ENCODE data around the gene BASP1.

The BASP1 gene

DNA sequence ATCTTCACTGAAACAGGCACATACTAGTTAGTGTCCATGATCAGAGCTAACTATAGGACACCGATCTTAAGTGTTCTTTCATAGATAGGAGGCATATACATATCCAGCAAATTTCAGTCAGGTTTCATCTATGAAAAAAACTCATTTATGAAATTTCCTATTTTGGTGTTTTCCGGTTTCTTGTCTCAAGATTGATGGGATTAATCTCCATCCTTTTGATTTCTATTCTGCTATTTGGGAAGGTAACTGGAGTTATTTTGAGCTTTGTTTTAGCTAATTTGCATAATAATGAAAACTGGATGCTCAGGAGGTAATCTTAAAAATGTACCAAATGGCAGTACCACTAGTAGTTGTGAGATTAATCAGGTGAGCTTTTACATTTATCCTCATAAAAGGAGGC, 62.1 kb downstream of the BASP1 start:
- Histone ChIP-seq H3K27me3 (ENCODE audit: low read depth, low read length) (no peaks in the 10 kb centered on the region), H3K27ac (ENCODE audit: low read length) (no peak overlapping the region), H3K4me1 (ENCODE audit: control insufficient read depth in 1 of 2, insufficient read depth in 2 of 2, low read length in 2 of 2) (no peaks in the 10 kb centered on the region), H3K9me3 (ENCODE audit: control insufficient read depth in 1 of 2, low read length in 2 of 2) (no peaks in the 10 kb centered on the region), H3K4me3 (ENCODE audit: low read depth in 1 of 2, low read length in 2 of 2) (no peak overlapping the region), H3K36me3 (ENCODE audit: control insufficient read depth in 1 of 2, insufficient read depth in 2 of 2, low read length in 2 of 2) (no peaks in the 10 kb centered on the region)

- no peak overlapping the region for H3K4me3 ChIP-seq (ENCODE audit: low read depth in 1 of 2, low read length in 2 of 2)
- H3K36me3 ChIP-seq (ENCODE audit: control insufficient read depth in 1 of 2, insufficient read depth in 2 of 2, low read length in 2 of 2): no peaks in the 10 kb centered on the region
- H3K27me3 ChIP-seq (ENCODE audit: low read depth, low read length): no peaks in the 10 kb centered on the region
- H3K27ac ChIP-seq (ENCODE audit: low read length): no peak overlapping the region
- no peaks in the 10 kb centered on the region for H3K4me1 ChIP-seq (ENCODE audit: control insufficient read depth in 1 of 2, insufficient read depth in 2 of 2, low read length in 2 of 2)
- no peaks in the 10 kb centered on the region for H3K9me3 ChIP-seq (ENCODE audit: control insufficient read depth in 1 of 2, low read length in 2 of 2)
These were observed 65.1 kb downstream of the BASP1 start for GRCh38 chr5:17282283-17283120.

DNA sequence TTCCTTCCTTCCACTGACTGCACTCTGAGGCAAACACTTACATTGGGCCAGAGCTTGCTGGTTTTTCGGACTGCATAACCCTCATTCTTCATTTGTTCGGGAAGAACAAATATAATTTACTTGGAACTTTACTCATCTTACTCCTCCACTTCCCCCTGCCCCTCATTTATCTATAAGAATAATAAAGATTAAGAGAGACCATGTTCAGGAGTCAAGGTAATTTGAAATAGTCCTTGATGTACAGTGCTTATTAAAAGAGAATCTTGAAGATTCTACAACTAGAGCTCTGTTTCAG, 65.6 kb downstream of the BASP1 start:
- H3K9me3 ChIP-seq (ENCODE audit: control insufficient read depth in 1 of 2, low read length in 2 of 2): no peaks in the 10 kb centered on the region
- H3K27ac ChIP-seq (ENCODE audit: low read length): no peak overlapping the region
- H3K27me3 ChIP-seq (ENCODE audit: low read depth, low read length): no peaks in the 10 kb centered on the region
- no peaks in the 10 kb centered on the region for H3K36me3 ChIP-seq (ENCODE audit: control insufficient read depth in 1 of 2, insufficient read depth in 2 of 2, low read length in 2 of 2)
- H3K4me3 ChIP-seq (ENCODE audit: low read depth in 1 of 2, low read length in 2 of 2): no peak overlapping the region
- no peaks in the 10 kb centered on the region for H3K4me1 ChIP-seq (ENCODE audit: control insufficient read depth in 1 of 2, insufficient read depth in 2 of 2, low read length in 2 of 2)

- no peaks in the 10 kb centered on the region for H3K4me1 ChIP-seq (ENCODE audit: control insufficient read depth in 1 of 2, insufficient read depth in 2 of 2, low read length in 2 of 2)
- H3K27me3 ChIP-seq (ENCODE audit: low read depth, low read length): no peaks in the 10 kb centered on the region
- H3K9me3 ChIP-seq (ENCODE audit: control insufficient read depth in 1 of 2, low read length in 2 of 2): no peaks in the 10 kb centered on the region
- no peaks in the 10 kb centered on the region for H3K36me3 ChIP-seq (ENCODE audit: control insufficient read depth in 1 of 2, insufficient read depth in 2 of 2, low read length in 2 of 2)
- H3K4me3 ChIP-seq (ENCODE audit: low read depth in 1 of 2, low read length in 2 of 2): no peak overlapping the region
- no peak overlapping the region for H3K27ac ChIP-seq (ENCODE audit: low read length)
These were observed 70.2 kb downstream of the BASP1 start for GRCh38 chr5:17287501-17288155.

- no peaks in the 10 kb centered on the region for H3K9me3 ChIP-seq (ENCODE audit: control insufficient read depth in 1 of 2, low read length in 2 of 2)
- no peak overlapping the region for H3K27ac ChIP-seq (ENCODE audit: low read length)
- no peaks in the 10 kb centered on the region for H3K27me3 ChIP-seq (ENCODE audit: low read depth, low read length)
- H3K4me1 ChIP-seq (ENCODE audit: control insufficient read depth in 1 of 2, insufficient read depth in 2 of 2, low read length in 2 of 2): no peaks in the 10 kb centered on the region
- H3K4me3 ChIP-seq (ENCODE audit: low read depth in 1 of 2, low read length in 2 of 2): no peak overlapping the region
- H3K36me3 ChIP-seq (ENCODE audit: control insufficient read depth in 1 of 2, insufficient read depth in 2 of 2, low read length in 2 of 2): no peaks in the 10 kb centered on the region
These were observed 71.1 kb downstream of the BASP1 start for GRCh38 chr5:17288570-17288969.

- Histone ChIP-seq H3K27me3 (ENCODE audit: low read depth, low read length) (no peaks in the 10 kb centered on the region), H3K4me1 (ENCODE audit: control insufficient read depth in 1 of 2, insufficient read depth in 2 of 2, low read length in 2 of 2) (no peaks in the 10 kb centered on the region), H3K9me3 (ENCODE audit: control insufficient read depth in 1 of 2, low read length in 2 of 2) (no peaks in the 10 kb centered on the region), H3K27ac (ENCODE audit: low read length) (no peak overlapping the region), H3K36me3 (ENCODE audit: control insufficient read depth in 1 of 2, insufficient read depth in 2 of 2, low read length in 2 of 2) (no peaks in the 10 kb centered on the region), H3K4me3 (ENCODE audit: low read depth in 1 of 2, low read length in 2 of 2) (no peak overlapping the region)
These were observed 72.5 kb downstream of the BASP1 start for GRCh38 chr5:17289681-17290539.

DNA sequence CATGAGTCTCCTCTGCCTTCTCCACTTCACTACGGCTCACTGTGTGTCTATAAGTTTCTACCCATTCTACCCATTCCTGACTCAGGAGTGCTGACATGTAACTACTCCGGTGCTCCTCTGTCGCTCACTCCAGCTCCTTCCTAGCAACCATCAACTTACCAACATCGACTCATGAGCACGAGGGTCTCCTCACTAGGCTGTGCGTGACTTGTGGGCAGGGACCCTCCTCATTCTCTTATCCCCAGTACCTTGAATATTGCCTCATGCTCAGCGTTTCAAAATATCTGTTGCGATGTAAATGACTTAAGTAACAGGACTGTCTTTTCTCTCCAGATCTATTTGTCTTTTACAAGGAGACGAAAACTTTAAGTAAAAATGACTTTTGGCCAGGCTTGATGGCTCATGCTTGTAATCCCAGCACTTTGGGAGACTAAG, 73.1 kb downstream of the BASP1 start:
- H3K27me3 ChIP-seq (ENCODE audit: low read depth, low read length): no peaks in the 10 kb centered on the region
- H3K36me3 ChIP-seq (ENCODE audit: control insufficient read depth in 1 of 2, insufficient read depth in 2 of 2, low read length in 2 of 2): no peaks in the 10 kb centered on the region
- H3K9me3 ChIP-seq (ENCODE audit: control insufficient read depth in 1 of 2, low read length in 2 of 2): no peaks in the 10 kb centered on the region
- H3K4me1 ChIP-seq (ENCODE audit: control insufficient read depth in 1 of 2, insufficient read depth in 2 of 2, low read length in 2 of 2): no peaks in the 10 kb centered on the region
- no peak overlapping the region for H3K4me3 ChIP-seq (ENCODE audit: low read depth in 1 of 2, low read length in 2 of 2)
- H3K27ac ChIP-seq (ENCODE audit: low read length): no peak overlapping the region

DNA sequence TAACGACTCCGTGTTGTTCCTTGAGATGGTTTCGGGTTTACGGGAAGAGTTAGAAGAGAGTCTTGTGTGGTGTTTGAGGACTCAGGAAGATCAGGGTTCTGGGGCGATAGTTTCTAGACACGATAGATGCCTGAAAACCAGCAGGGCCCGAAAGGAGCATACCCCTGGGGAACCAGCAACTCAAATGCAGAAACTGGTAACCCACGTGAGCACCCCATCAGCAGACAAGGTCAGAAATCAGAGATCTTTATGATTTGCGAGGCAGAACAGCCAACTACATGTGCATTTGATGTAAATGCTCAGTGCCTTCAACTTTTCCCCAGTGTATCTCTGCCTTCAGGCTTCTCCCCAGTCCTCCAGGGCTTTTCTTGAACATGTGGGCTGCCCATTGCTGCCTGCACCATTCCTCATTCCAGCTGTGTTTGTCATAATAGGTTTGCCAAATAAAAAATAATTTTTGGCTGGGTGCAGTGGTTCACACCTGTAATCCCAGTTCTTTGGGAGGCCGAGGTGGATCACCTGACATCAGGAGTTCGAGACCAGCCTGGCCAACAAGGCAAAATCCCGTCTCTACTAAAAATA, 75.1 kb downstream of the BASP1 start:
- Histone ChIP-seq H3K4me1 (ENCODE audit: control insufficient read depth in 1 of 2, insufficient read depth in 2 of 2, low read length in 2 of 2) (no peaks in the 10 kb centered on the region), H3K9me3 (ENCODE audit: control insufficient read depth in 1 of 2, low read length in 2 of 2) (no peaks in the 10 kb centered on the region), H3K4me3 (ENCODE audit: low read depth in 1 of 2, low read length in 2 of 2) (no peak overlapping the region), H3K27me3 (ENCODE audit: low read depth, low read length) (no peaks in the 10 kb centered on the region), H3K36me3 (ENCODE audit: control insufficient read depth in 1 of 2, insufficient read depth in 2 of 2, low read length in 2 of 2) (no peaks in the 10 kb centered on the region), H3K27ac (ENCODE audit: low read length) (no peak overlapping the region)

- Histone ChIP-seq H3K36me3 (ENCODE audit: control insufficient read depth in 1 of 2, insufficient read depth in 2 of 2, low read length in 2 of 2) (no peaks in the 10 kb centered on the region), H3K9me3 (ENCODE audit: control insufficient read depth in 1 of 2, low read length in 2 of 2) (no peaks in the 10 kb centered on the region), H3K27ac (ENCODE audit: low read length) (no peak overlapping the region), H3K4me3 (ENCODE audit: low read depth in 1 of 2, low read length in 2 of 2) (no peak overlapping the region), H3K27me3 (ENCODE audit: low read depth, low read length) (no peaks in the 10 kb centered on the region), H3K4me1 (ENCODE audit: control insufficient read depth in 1 of 2, insufficient read depth in 2 of 2, low read length in 2 of 2) (no peaks in the 10 kb centered on the region)
These were observed 77.3 kb downstream of the BASP1 start for GRCh38 chr5:17294639-17295311.

DNA sequence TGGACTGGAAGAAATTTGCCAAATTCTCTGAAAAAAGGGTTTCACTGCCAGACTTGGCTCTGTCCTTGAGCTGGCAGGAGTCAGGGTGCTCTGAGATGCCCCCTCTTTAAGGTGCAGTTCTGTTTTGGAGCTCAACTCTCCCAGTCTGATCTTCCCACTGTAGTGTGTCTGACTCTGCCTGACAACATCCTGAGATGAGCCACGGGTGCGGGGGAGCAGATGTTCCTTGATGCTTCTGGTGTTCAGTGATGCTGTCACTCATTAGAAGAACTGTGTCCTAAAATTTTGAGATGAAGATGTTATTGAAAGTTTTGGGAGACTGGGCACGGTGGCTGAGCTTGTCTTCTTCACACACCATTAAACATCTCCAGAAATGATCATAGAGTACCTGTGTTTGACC, 78.2 kb downstream of the BASP1 start:
- no peaks in the 10 kb centered on the region for H3K27me3 ChIP-seq (ENCODE audit: low read depth, low read length)
- H3K27ac ChIP-seq (ENCODE audit: low read length): no peak overlapping the region
- no peak overlapping the region for H3K4me3 ChIP-seq (ENCODE audit: low read depth in 1 of 2, low read length in 2 of 2)

DNA sequence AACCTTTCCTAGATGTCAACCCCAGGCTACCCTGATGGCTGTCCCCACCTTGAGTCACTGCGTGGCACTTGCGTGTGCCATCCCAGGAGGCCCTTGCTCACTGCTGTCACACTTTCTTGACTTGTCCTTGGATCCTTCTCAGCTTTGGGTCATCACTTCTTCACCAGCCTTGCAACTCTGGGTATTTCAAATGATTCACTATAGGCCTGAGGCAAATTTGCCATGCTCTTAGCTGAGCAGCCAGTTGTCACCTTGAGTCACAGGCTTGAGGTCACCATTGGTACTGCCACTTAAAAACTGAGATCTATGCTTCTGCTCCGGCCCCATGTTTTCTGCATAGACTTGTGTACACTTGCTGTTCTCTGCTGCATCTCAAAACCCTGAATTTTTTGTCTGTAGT, 84.7 kb downstream of the BASP1 start:
- no peaks in the 10 kb centered on the region for H3K36me3 ChIP-seq (ENCODE audit: control insufficient read depth in 1 of 2, insufficient read depth in 2 of 2, low read length in 2 of 2)
- H3K4me3 ChIP-seq (ENCODE audit: low read depth in 1 of 2, low read length in 2 of 2): no peak overlapping the region
- no peaks in the 10 kb centered on the region for H3K9me3 ChIP-seq (ENCODE audit: control insufficient read depth in 1 of 2, low read length in 2 of 2)
- H3K4me1 ChIP-seq (ENCODE audit: control insufficient read depth in 1 of 2, insufficient read depth in 2 of 2, low read length in 2 of 2): no peaks in the 10 kb centered on the region
- no peaks in the 10 kb centered on the region for H3K27me3 ChIP-seq (ENCODE audit: low read depth, low read length)
- H3K27ac ChIP-seq (ENCODE audit: low read length): no peak overlapping the region

More for the DNA sequence above, 78.2 kb downstream of the BASP1 start:
- no peaks in the 10 kb centered on the region for H3K36me3 ChIP-seq (ENCODE audit: control insufficient read depth in 1 of 2, insufficient read depth in 2 of 2, low read length in 2 of 2)
- no peaks in the 10 kb centered on the region for H3K4me1 ChIP-seq (ENCODE audit: control insufficient read depth in 1 of 2, insufficient read depth in 2 of 2, low read length in 2 of 2)
- H3K9me3 ChIP-seq (ENCODE audit: control insufficient read depth in 1 of 2, low read length in 2 of 2): no peaks in the 10 kb centered on the region

Data from muscle layer of duodenum (tissue), 2 donors.